Pons (tissue), 1 donor: ENCODE measurements around the gene CCNQ.

Source experiments
- DNase-seq: peaks from one replicate; pipeline ENCODE4 v3.0.0-alpha.2; 2016; ENCODE audit warnings: low spot score

CCNQ gene

DNA sequence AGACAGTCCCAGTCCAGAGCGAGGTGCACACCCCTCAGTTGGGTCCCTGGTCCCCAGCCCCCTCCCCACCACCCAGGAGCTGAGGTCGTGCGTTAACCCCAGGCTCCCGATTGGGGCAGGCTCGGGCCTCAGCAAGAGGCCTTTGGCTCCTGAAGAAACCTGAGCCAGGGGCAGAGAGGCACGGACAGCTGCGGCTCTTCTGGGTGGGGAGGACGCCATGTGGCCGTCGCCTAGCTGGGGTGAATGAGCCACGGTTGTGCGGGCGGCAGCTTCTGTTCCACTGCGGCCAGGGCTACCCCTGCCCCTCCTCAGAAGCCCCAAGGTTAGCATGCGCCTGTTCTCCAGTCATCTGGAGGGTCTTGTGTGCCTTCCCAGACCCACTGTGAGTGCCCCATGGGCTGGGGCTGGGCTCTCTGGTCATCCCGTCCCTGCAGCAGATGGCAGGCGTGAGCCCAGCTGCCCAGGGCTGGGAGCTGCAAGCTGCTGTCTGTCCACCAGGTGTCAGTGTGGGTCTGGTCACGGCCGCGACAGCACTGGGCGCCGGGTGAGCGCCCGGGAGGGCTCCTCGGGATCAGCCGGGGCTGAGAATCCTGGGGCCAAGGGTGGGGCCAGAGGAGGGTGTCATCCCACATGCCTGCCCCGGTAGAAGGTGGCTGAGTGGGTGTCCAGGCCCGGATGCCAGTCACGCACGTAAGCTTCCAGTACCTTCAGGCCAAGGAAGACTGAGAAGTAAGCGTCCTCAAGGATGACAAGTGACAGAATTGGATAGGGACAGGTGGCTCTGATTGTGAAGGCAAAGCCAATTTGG is 59.6 kb downstream of the CCNQ start:
- DNase-seq = peak; percentile 50

DNA sequence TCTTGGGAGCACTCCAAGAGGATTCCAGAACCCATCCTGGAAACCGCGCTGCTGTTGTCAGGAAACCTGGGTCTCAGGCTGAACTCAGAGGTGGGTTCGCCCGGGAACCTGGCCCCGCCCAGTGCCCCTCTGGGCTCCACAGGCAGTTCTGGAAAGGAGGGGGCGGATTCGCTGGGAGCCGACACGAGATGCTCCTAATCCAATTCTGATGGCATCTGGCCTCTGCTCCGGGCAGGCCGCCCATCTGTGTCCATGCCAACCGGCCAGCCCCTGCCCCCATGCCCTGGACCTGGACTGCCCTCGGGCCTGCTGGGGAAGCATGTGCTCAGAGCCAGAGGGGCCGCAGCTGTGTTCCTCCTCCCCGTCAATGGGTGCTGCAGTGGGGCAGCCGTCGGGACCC is 60.5 kb downstream of the CCNQ start:
- DNase-seq = no peak
